Smooth muscle cell of the brain vasculature (primary cell): ENCODE measurements around the gene PRCP.

ENCODE experiments used
- DNase-seq: peaks from one replicate; pipeline ENCODE4 v3.0.0-alpha.2; 2012; ENCODE audit warnings: low read depth, low spot score

Gene PRCP

DNA sequence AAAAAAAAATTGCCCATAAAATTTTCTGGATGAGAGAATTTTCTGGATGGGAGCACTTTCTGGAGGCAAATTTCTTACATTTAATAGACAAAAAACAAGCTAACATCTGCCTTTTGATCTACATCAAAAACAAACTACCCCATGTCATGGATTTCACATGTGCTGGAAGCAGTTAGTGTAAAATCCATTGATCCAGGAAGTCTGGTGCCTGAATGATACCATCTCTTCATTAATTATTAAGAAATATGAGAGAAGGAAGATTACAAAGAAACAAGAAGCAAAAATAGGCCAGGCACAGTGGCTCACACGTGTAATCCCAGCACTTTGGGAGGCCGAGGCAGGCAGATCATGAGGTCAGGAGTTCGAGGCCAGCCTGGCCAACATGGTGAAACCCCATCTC lies 113.4 kb downstream of the PRCP start:
- DNase-seq, result no peak

GRCh38 chr11:82786001-82786400 lies 114.2 kb downstream of the PRCP start:
- DNase-seq, result no peak

GRCh38 chr11:82782825-82783374 lies 117.3 kb downstream of the PRCP start:
- DNase-seq, result no peak

DNA sequence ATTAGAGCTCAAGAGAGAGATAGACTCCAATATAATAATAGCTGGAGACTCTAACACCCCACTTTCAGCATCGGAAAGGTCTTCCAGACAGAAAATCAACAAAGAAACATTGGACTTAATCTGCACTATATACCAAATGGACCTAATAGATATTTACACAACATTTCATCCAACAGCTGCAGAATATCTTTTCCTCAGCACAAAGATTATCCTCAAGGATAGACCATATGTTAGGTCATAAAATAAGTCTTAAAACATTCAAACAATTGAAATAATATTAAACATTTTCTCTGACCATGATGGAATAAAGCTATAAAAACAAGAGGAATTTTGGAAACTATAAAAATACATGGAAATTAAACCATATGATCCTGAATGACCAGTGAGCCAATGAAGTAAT lies 121.5 kb downstream of the PRCP start:
- no peak for DNase-seq

GRCh38 chr11:82776377-82776776 lies 123.9 kb downstream of the PRCP start:
- peak; percentile 15 for DNase-seq

DNA sequence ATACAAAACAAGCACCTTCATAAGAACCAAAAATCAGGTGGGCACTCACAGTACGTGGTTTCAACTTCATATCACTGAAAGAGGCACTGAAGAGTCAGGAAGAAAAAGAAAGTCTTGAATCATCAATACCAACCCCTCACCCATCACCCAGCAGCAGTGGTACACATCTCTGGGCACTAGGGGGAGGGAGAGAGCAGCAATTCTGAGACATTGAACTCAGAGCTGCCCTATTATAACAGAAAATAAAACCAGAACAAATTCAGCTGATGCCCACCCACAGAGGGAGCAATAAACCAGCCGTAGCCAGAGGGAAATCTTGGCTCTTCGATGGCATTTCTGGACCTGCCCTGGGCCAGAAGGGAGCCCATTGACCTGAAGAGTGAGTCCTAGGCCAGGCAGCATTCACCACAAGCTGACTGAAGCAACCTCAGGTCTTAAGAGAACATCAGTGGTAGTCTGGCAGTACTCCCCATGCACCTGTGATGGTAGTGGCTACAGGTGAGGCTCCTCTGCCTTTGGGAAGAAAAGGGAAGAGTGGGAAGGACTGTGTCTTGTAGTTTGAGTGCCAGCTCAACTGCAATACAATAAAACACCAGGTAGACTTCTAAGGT lies 124.4 kb downstream of the PRCP start:
- peak; percentile 4 for DNase-seq

- no peak for DNase-seq
Observed at GRCh38 chr11:82775218-82775617, 125.0 kb downstream of the PRCP start.
